ENCODE measurements around the gene DHRS3. TPM values are rescaled to one million over a fixed set of nuclear protein-coding genes. Genes with fewer than 3 reads are reported as not detected.

DHRS3 gene
- total and polyA plus RNA-seq, 10 of the 15 experiments (the other 5 are each of a cell fraction or from before 2014, with no cell fraction given): 0.23 to 29.7 (median 1.2) TPM

- CTCF ChIA-PET: interaction anchor here (0.5 to 5.7 kb wide), 34 partner anchors 9 to 679 kb away, joined by 3 to 74 read pairs (median 4); partner anchors contain the start of genes AADACL4 and DHRS3
- POLR2A ChIA-PET: no interaction called here
- TF ChIP-seq NFYA (IDR thresholded peaks at IDR 0.05; ENCODE audit: borderline replicate concordance, low read depth, low read length) (no peak), RAD21 (IDR thresholded peaks at IDR 0.05; ENCODE audit: insufficient read depth, low read depth, low read length) (peak; percentile 84), CREB1 (IDR thresholded peaks at IDR 0.05; ENCODE audit: low read depth) (peak; percentile 56; the same call in 1 of the 2 replicates), BMI1 (IDR thresholded peaks at IDR 0.05; ENCODE audit: borderline replicate concordance) (peak; percentile 97), MXI1 (IDR thresholded peaks at IDR 0.05; ENCODE audit: low read depth, low read length) (peak; percentile 64; the same call in 1 of the 2 replicates), SREBF1 (IDR thresholded peaks at IDR 0.05; ENCODE audit: low read length) (no peak), PAX5 (IDR thresholded peaks at IDR 0.05; ENCODE audit: borderline replicate concordance, low read depth, low read length) (no peak), SIN3A (IDR thresholded peaks at IDR 0.05; ENCODE audit: low read depth, low read length) (0 out of 2 replicates have a peak, but pooled peaks have one; percentile 47), CTCF (IDR thresholded peaks at IDR 0.05 in 2 of 3, conservative IDR thresholded peaks at IDR 0.05 in 1 of 3; ENCODE audit: control insufficient read depth in 2 of 3, extremely low read depth in 1 of 3, insufficient read depth in 1 of 3, low read depth in 3 of 3, low read length in 3 of 3) (peak; percentile 87 to 94 (median 89)), IRF4 (IDR thresholded peaks at IDR 0.05; ENCODE audit: low read depth, low read length) (0 out of 2 replicates have a peak, but pooled peaks have one; percentile 20), ZNF24 (IDR thresholded peaks at IDR 0.05) (0 out of 2 replicates have a peak, but pooled peaks have one; percentile 55), FOXM1 (IDR thresholded peaks at IDR 0.05; ENCODE audit: low read depth, low read length) (no peak), BRCA1 (IDR thresholded peaks at IDR 0.05; ENCODE audit: low read depth, low read length) (no peak), POU2F2 (IDR thresholded peaks at IDR 0.05; ENCODE audit: borderline replicate concordance, low read depth, low read length) (peak; percentile 41; the same call in 1 of the 3 replicates), SMC3 (IDR thresholded peaks at IDR 0.05; ENCODE audit: borderline replicate concordance, low read length) (peak; percentile 78), CREM (IDR thresholded peaks at IDR 0.05; ENCODE audit: low read depth) (0 out of 2 replicates have a peak, but pooled peaks have one; percentile 36), STAT1 (conservative IDR thresholded peaks at IDR 0.05) (no peak), YY1 (IDR thresholded peaks at IDR 0.05; ENCODE audit: low read depth, low read length) (0 out of 2 replicates have a peak, but pooled peaks have one; percentile 28), WRNIP1 (IDR thresholded peaks at IDR 0.05; ENCODE audit: borderline replicate concordance, low read depth, low read length) (0 out of 2 replicates have a peak, but pooled peaks have one; percentile 88), RB1 (IDR thresholded peaks at IDR 0.05; ENCODE audit: borderline replicate concordance) (peak; percentile 93; the same call in 1 of the 2 replicates), LARP7 (IDR thresholded peaks at IDR 0.05) (peak; percentile 42; the same call in 1 of the 2 replicates)
- ATAC-seq (peak; percentile 89), FAIRE-seq (peak; percentile 96), DNase-seq (ENCODE audit: low read depth, low spot score) (peak; percentile 30)
- no peaks in the 10 kb centered on the region for H3K79me2 ChIP-seq (ENCODE audit: control insufficient read depth, insufficient read depth, low read length)
- H3K9me3 ChIP-seq (replicated peaks; ENCODE audit: control insufficient read depth, insufficient read depth, low read length): no peaks in the 10 kb centered on the region
- intact Hi-C loops (cut with micrococcal nuclease; ENCODE audit: unreplicated experiment): loop anchor here (1.0 kb wide), 1 partner anchor 383 kb away; no protein-coding TSS in a partner anchor
- no TSS peak for BruUV-seq (replicated peaks)
- RAD21 ChIA-PET (ENCODE audit: unreplicated experiment): interaction anchor here (0.7 to 1.8 kb wide), 10 partner anchors 9 to 534 kb away, joined by 3 to 8 read pairs (median 5); no protein-coding TSS in a partner anchor
- H3K27ac ChIP-seq (ENCODE audit: control insufficient read depth, insufficient read depth): no peak overlapping the region
- SMC1A ChIA-PET (ENCODE audit: uncharacterized antibody, unreplicated experiment): interaction anchor here (0.6 to 2.6 kb wide), 19 partner anchors 10 to 619 kb away, joined by 3 to 17 read pairs (median 4); no protein-coding TSS in a partner anchor
- no peaks in the 10 kb centered on the region for H3K36me3 ChIP-seq (ENCODE audit: control insufficient read depth in 2 of 2, insufficient read depth in 2 of 2, low read length in 1 of 2)
- H3K4me3 ChIP-seq: no peak overlapping the region
- 31% methylated on average over 23 of the region's 23 CpGs for WGBS (ENCODE audit: insufficient coverage, insufficient replicate concordance, low lambda C conversion rate, missing lambda C conversion rate)
- no peak overlapping the region for H3K9ac ChIP-seq (ENCODE audit: control insufficient read depth, insufficient read depth, low read length)
- no peaks in the 10 kb centered on the region for H4K20me1 ChIP-seq (ENCODE audit: control insufficient read depth, insufficient read depth)
- in situ Hi-C loops (cut with MboI): no loop called here
- no peak overlapping the region for H3K4me2 ChIP-seq (ENCODE audit: control insufficient read depth, insufficient read depth)
- no peaks in the 10 kb centered on the region for H3K27me3 ChIP-seq (replicated peaks in 1 of 2; ENCODE audit: control insufficient read depth in 2 of 2, insufficient read depth in 2 of 2, low read length in 1 of 2)
- H3K4me1 ChIP-seq (ENCODE audit: control insufficient read depth, insufficient read depth, low read length): no peaks in the 10 kb centered on the region
- no peak overlapping the region for H2AFZ ChIP-seq (ENCODE audit: control insufficient read depth, low read depth, low read length)
Measured at GRCh38 chr1:12658531-12659453, 40.8 kb upstream of the DHRS3 start.
